Gastroesophageal sphincter (tissue), 4 donors: ENCODE data around the gene MTIF2. TPM values are rescaled to one million over a fixed set of nuclear protein-coding genes. Genes with fewer than 3 reads are reported as not detected.
"Not testable (repeated sequence)": the region's sequence is repeated elsewhere in the genome, so short reads cannot be mapped to it uniquely, and the experiment has no call there.

ENCODE experiments used
- ATAC-seq: fragments of 150-250 bp; one replicate; pipeline ENCODE4 v1.9.1; 2016; ENCODE audit warnings: mild to moderate bottlenecking, moderate library complexity
- H3K27ac ChIP-seq, 4 donors: fragments of 200-600 bp; sonication (generic) in 3 of 4; 1 replicate in 3 of 4; 2 replicates in 1 of 4; pipeline ENCODE4 v1.5.1; 2016 to 2019
- H3K27me3 ChIP-seq: fragments of 200-600 bp; sonication (generic); one replicate; pipeline ENCODE4 v1.5.1; 2019
- H3K36me3 ChIP-seq, 2 donors: fragments of 200-600 bp; sonication (generic); one replicate each; pipeline ENCODE4 v1.5.1; 2019; ENCODE audit warnings: control low read depth in 1 of 2
- H3K4me1 ChIP-seq, 3 donors: fragments of 200-600 bp; sonication (generic); 1 replicate in 2 of 3; 2 replicates in 1 of 3; pipeline ENCODE4 v1.5.1; 2016 to 2019; ENCODE audit warnings: control low read depth in 2 of 3
- H3K4me3 ChIP-seq, 2 donors: fragments of 200-600 bp; sonication (generic); one replicate each; pipeline ENCODE4 v1.5.1; 2019; ENCODE audit warnings: mild to moderate bottlenecking in 1 of 2, moderate library complexity in 1 of 2
- H3K9me3 ChIP-seq, 3 donors: fragments of 200-600 bp; sonication (generic); one replicate each; pipeline ENCODE4 v1.5.1; 2017 to 2019; ENCODE audit warnings: control low read depth in 2 of 3
- EP300 ChIP-seq: sonication (generic); formaldehyde crosslinking; IDR thresholded peaks from one replicate; pipeline ENCODE4 v1.6.1; 2017; ENCODE audit warnings: antibody characterized with exemption, mild to moderate bottlenecking
- POLR2A ChIP-seq, 2 donors: fragments of 450-650 bp; IDR thresholded peaks; one replicate each; pipeline ENCODE4 v1.6.1; 2017; ENCODE audit warnings: antibody characterized with exemption in 2 of 2, mild to moderate bottlenecking in 2 of 2, moderate library complexity in 1 of 2
- POLR2AphosphoS5 ChIP-seq: sonication (generic); formaldehyde crosslinking; IDR thresholded peaks from one replicate; pipeline ENCODE4 v1.6.1; 2017; ENCODE audit warnings: antibody characterized with exemption
- WGBS, 2 donors: methylation state at CpG; one replicate each; pipeline ENCODE4 v1.1.5; 2018; ENCODE audit warnings: low coverage in 1 of 2; 5-methylcytosine and 5-hydroxymethylcytosine counted together
- total RNA-seq, 4 donors: library from RNA; depleted of rRNA; stranded (reverse); fragments of >200 nt; gene quantifications; one replicate each; pipeline ENCODE4 v1.1.0, GENCODE V29; 2016
- TF ChIP-seq, protein P1 (sequence below), 4 experiments: fragments of 200-600 bp in 2 of 4; fragments of 450-650 bp in 2 of 4; sonication (generic) in 1 of 4; IDR thresholded peaks; one replicate each; pipeline ENCODE4 v1.5.1; 2017 to 2019; ENCODE audit warnings: antibody characterized with exemption in 4 of 4, mild to moderate bottlenecking in 2 of 4, moderate library complexity in 2 of 4

MTIF2 gene
- total RNA-seq, 4 donors from 2014 or later = 19.1 to 24.0 (median 22.4) TPM

DNA sequence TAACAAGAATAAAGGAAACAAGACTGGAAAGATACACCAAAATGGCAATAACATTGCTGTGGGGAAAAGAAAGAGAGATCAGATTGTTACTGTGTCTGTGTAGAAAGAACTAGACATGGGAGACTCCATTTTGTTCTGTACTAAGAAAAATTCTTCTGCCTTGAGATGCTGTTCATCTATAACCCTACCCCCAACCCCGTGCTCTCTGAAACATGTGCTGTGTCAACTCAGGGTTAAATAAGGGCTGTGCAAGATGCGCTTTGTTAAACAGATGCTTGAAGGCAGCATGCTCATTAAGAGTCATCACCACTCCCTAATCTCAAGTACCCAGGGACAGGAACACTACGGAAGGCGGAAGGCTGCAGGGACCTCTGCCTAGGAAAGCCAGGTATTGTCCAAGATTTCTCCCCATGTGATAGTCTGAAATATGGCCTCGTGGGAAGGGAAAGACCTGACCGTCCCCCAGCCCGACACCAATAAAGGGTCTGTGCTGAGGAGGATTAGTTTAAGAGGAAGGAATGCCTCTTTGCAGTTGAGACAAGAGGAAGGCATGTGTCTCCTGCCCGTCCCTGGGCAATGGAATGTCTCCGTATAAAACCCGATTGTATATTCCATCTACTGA lies 10.3 kb upstream of the MTIF2 start:
- not testable (repeated sequence) for H3K4me3 ChIP-seq, ATAC-seq, H3K36me3 ChIP-seq, H3K27me3 ChIP-seq, H3K27ac ChIP-seq, H3K9me3 ChIP-seq
- H3K4me1 ChIP-seq = peaks cover 0 to 19% (median 0%) of the 10 kb centered on the region in 3 donors
- 30 to 33% methylated on average over 6 to 7 of the region's 10 CpGs for WGBS, 2 donors

DNA sequence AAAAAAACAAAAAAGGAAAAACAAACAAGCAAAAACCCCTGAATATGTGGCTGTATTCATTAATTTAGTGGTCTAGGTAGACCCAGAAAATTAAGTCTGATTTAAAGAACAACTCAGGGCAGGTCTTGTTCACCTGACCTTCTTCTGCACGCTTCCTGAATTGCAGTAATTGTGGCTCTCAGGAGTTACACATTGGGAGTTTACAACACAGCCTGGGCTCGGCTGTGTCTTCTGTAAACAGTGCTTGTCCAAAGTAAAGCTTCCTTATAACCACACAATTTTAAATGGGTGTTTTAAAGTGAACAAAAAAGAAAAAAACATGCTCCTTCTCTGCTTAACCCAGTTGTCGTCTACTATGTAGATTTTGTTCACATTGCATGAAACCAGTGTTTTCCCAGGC lies 8.3 kb upstream of the MTIF2 start:
- TF ChIP-seq POLR2AphosphoS5 (no peak), EP300 (no peak), POLR2A (IDR thresholded peaks at IDR 0.05) (no peak)
- TF ChIP-seq, protein P1, sequence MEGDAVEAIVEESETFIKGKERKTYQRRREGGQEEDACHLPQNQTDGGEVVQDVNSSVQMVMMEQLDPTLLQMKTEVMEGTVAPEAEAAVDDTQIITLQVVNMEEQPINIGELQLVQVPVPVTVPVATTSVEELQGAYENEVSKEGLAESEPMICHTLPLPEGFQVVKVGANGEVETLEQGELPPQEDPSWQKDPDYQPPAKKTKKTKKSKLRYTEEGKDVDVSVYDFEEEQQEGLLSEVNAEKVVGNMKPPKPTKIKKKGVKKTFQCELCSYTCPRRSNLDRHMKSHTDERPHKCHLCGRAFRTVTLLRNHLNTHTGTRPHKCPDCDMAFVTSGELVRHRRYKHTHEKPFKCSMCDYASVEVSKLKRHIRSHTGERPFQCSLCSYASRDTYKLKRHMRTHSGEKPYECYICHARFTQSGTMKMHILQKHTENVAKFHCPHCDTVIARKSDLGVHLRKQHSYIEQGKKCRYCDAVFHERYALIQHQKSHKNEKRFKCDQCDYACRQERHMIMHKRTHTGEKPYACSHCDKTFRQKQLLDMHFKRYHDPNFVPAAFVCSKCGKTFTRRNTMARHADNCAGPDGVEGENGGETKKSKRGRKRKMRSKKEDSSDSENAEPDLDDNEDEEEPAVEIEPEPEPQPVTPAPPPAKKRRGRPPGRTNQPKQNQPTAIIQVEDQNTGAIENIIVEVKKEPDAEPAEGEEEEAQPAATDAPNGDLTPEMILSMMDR (IDR thresholded peaks at IDR 0.05) = no peak
- peaks cover 0 to 5% (median 0%) of the 10 kb centered on the region in 3 donors for H3K4me1 ChIP-seq
- no peak for ATAC-seq
- H3K4me3 ChIP-seq = no peak overlapping the region
- H3K36me3 ChIP-seq = no peaks in the 10 kb centered on the region
- H3K27ac ChIP-seq = no peak overlapping the region
- peaks cover 8% of the 10 kb centered on the region for H3K27me3 ChIP-seq
- no peaks in the 10 kb centered on the region for H3K9me3 ChIP-seq
- WGBS, 2 donors = 70 to 81% methylated on average over 3 of the region's 3 CpGs

DNA sequence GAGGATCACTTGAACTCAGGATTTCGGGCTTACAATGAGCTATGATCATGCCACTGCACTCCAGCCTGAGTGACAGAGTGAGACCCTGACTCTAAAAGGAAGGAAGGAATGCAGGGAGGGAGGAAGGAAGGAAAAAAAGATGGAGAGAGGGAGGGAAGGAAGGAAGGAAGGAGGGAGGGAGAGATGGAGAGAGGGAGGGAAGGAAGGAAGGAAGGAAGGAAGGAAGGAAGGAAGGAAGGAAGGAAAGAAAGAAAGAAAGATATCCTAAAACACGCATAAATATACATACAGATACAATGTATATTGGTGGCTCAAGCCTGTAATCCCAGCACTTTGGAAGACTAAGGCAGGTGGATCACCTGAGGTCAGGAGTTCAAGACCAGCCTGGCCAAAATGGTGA lies 5.3 kb upstream of the MTIF2 start:
- not testable (repeated sequence) for H3K4me1 ChIP-seq, H3K9me3 ChIP-seq, H3K27me3 ChIP-seq, H3K27ac ChIP-seq, H3K36me3 ChIP-seq, ATAC-seq, H3K4me3 ChIP-seq
- 78 to 79% methylated on average over 1 to 2 of the region's 2 CpGs for WGBS, 2 donors

DNA sequence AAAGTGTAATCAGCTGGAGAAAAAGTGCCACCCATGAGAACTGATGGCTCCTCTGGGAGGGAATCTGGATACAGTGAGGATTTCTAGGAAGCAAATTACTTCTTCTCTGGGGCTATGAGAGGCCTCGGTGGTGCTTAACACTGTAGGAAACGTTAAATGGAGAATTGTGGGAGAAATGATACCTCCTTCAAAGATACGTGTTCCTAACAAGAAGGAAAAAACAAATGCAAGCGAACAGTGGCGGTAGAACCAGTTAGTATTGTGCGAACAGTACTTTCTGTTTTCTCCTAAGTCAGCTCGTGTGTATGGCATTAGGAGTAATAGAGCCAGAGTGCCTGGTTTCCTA lies 587 bp upstream of the MTIF2 start:
- Histone ChIP-seq H3K4me1 (peaks cover 0 to 20% (median 10%) of the 10 kb centered on the region in 3 donors), H3K4me3 (peak overlapping the region; percentile 52 to 59), H3K27ac (peak overlapping the region; percentile 55 to 86 (median 82)), H3K9me3 (no peaks in the 10 kb centered on the region), H3K27me3 (no peaks in the 10 kb centered on the region), H3K36me3 (peaks cover 0 to 27% of the 10 kb centered on the region in 2 donors)
- ATAC-seq = no peak
- 45 to 50% methylated on average over 7 of the region's 7 CpGs for WGBS, 2 donors
- TF ChIP-seq POLR2AphosphoS5 = no peak

DNA sequence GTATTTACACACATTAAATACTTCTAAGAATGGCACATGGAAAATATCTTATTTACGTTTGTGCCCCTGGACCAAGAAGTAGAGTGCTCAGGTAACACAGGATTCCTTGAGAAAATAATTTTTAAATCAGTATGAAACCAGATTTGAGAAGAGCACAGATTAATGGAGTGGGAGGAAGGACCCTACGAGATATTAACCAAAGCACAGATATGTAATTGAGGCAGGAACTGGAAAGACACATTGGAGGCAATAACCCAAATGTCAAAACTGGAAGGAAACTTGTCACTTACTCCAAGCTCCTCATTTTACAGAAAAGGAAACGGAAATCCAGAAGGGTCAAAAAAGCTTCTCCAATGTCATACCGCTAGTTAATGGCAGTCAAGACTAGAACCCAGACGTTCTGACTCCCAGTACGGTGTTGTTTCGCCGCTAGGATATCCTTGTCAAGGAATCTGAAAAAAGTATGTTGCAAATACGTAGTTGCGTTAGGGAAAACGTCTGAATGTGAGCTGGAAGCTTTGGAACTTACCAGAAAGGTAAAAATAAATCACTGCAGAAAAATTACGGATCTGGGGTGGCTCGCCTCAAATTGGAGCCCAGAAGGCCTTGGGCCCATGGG lies 634 bp downstream of the MTIF2 start:
- WGBS, 2 donors = 9 to 18% methylated on average over 7 to 13 of the region's 13 CpGs
- peaks cover 0 to 20% (median 10%) of the 10 kb centered on the region in 3 donors for H3K4me1 ChIP-seq
- ATAC-seq = no peak

DNA sequence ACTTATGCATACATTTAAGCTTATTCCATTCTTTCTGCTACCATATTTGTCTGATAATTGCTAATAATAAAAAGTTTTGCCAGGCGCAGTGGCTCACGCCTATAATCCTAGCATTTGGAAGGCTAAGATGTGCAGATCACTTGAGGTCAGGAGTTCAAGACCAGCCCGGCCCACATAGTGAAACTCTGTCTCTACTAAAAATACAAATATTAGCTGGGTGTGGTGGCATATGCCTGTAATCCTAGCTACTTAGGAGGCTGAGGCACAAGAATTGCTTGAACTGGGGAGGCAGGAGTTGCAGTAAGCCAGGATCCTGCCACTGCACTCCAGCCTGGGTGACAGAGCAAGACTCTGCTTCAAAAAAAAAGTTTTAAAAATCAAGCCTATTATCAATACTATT lies 9.4 kb downstream of the MTIF2 start:
- H3K27me3 ChIP-seq, H3K4me3 ChIP-seq, H3K27ac ChIP-seq, H3K4me1 ChIP-seq, ATAC-seq, H3K9me3 ChIP-seq: not testable (repeated sequence)
- peaks cover 0 to 97% of the 10 kb centered on the region in 2 donors for H3K36me3 ChIP-seq
- WGBS, 2 donors = 85 to 91% methylated on average over 3 of the region's 3 CpGs

More for the DNA sequence above, 634 bp downstream of the MTIF2 start:
- TF ChIP-seq POLR2AphosphoS5 (no peak), EP300 (no peak), POLR2A (IDR thresholded peaks at IDR 0.05) (no peak)
- TF ChIP-seq, protein P1 (IDR thresholded peaks at IDR 0.05) = no peak
- Histone ChIP-seq H3K27ac (peak overlapping the region; percentile 70 to 89 (median 85)), H3K27me3 (no peaks in the 10 kb centered on the region), H3K9me3 (no peaks in the 10 kb centered on the region), H3K4me3 (peak overlapping the region; percentile 52 to 59), H3K36me3 (peaks cover 0 to 39% of the 10 kb centered on the region in 2 donors)

DNA sequence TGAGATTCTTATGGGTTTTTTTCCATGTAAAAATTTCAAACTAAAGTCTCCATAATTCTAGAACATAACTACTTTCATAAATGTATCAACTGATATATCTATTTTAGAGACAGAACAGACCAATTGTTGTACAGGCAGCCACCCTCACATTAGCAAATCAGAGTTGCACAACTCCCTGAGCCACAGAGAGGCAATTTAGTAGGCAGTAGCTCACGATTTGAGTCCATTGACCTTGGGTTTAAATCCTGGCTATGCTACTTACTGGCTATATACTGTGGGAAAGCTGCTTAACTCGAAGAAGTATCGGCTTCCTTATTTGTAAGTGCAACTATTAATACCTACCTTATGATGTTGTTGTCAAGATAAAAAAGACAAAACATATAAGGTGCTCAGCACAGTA lies 16.2 kb downstream of the MTIF2 start:
- peaks cover 4 to 95% of the 10 kb centered on the region in 2 donors for H3K36me3 ChIP-seq
- no peak overlapping the region for H3K4me3 ChIP-seq
- no peak for ATAC-seq
- TF ChIP-seq, protein P1 (IDR thresholded peaks at IDR 0.05) = no peak
- TF ChIP-seq EP300 (no peak), POLR2A (IDR thresholded peaks at IDR 0.05) (no peak), POLR2AphosphoS5 (no peak)
- 78 to 91% methylated on average over 3 of the region's 3 CpGs for WGBS, 2 donors
- H3K27me3 ChIP-seq = no peaks in the 10 kb centered on the region
- H3K9me3 ChIP-seq = no peaks in the 10 kb centered on the region
- H3K4me1 ChIP-seq = no peaks in the 10 kb centered on the region
- H3K27ac ChIP-seq = no peak overlapping the region
